ENCODE data around the gene LMO1. TPM values are rescaled to one million over a fixed set of nuclear protein-coding genes. Genes with fewer than 3 reads are reported as not detected.
A peak's percentile ranks its signal among the peaks of the same experiment; 100 is the strongest.

The LMO1 gene
- total and polyA plus RNA-seq, 4 donors = not detected

GRCh38 chr11:8271106-8271886, 7.6 kb upstream of the LMO1 start:
- peak in 1 of 2 donors; percentile 1 for DNase-seq
- WGBS, 2 donors = 92 to 93% methylated on average over 5 of the region's 5 CpGs
- Histone ChIP-seq H3K36me3 (ENCODE audit: control insufficient read depth in 1 of 2, insufficient read depth in 2 of 2, low read length in 1 of 2) (no peaks in the 10 kb centered on the region), H3K4me3 (ENCODE audit: low read length in 2 of 2) (no peak overlapping the region), H3K4me1 (ENCODE audit: control insufficient read depth in 1 of 2, insufficient read depth in 2 of 2, low read length in 2 of 2) (no peaks in the 10 kb centered on the region), H3K27me3 (ENCODE audit: control insufficient read depth in 1 of 2, insufficient read depth in 2 of 2, low read length in 1 of 2) (no peaks in the 10 kb centered on the region), H3K9me3 (ENCODE audit: control insufficient read depth, low read length) (no peaks in the 10 kb centered on the region), H3K27ac (ENCODE audit: low read depth in 1 of 2, low read length in 2 of 2) (no peak overlapping the region)
- ATAC-seq (ENCODE audit: low FRiP score) = no peak
- intact Hi-C loops (cut with DNase I) = no loop called here

GRCh38 chr11:8269636-8270035, 6.0 kb upstream of the LMO1 start:
- intact Hi-C loops (cut with DNase I) = no loop called here
- no peaks in the 10 kb centered on the region for H3K9me3 ChIP-seq (ENCODE audit: control insufficient read depth, low read length)
- ATAC-seq (ENCODE audit: low FRiP score) = no peak
- no peak overlapping the region for H3K4me3 ChIP-seq (ENCODE audit: low read length in 2 of 2)
- no peak overlapping the region for H3K27ac ChIP-seq (ENCODE audit: low read depth in 1 of 2, low read length in 2 of 2)
- no peaks in the 10 kb centered on the region for H3K36me3 ChIP-seq (ENCODE audit: control insufficient read depth in 1 of 2, insufficient read depth in 2 of 2, low read length in 1 of 2)
- H3K4me1 ChIP-seq (ENCODE audit: control insufficient read depth in 1 of 2, insufficient read depth in 2 of 2, low read length in 2 of 2) = no peaks in the 10 kb centered on the region
- WGBS, 2 donors = 84 to 91% methylated on average over 5 of the region's 5 CpGs
- DNase-seq = no peak
- no peaks in the 10 kb centered on the region for H3K27me3 ChIP-seq (ENCODE audit: control insufficient read depth in 1 of 2, insufficient read depth in 2 of 2, low read length in 1 of 2)

- no peak overlapping the region for H3K27ac ChIP-seq (ENCODE audit: low read depth in 1 of 2, low read length in 2 of 2)
- no peaks in the 10 kb centered on the region for H3K36me3 ChIP-seq (ENCODE audit: control insufficient read depth in 1 of 2, insufficient read depth in 2 of 2, low read length in 1 of 2)
- WGBS, 2 donors = 8% methylated on average over 62 to 65 of the region's 65 CpGs
- intact Hi-C loops (cut with DNase I) = no loop called here
- no peaks in the 10 kb centered on the region for H3K4me1 ChIP-seq (ENCODE audit: control insufficient read depth in 1 of 2, insufficient read depth in 2 of 2, low read length in 2 of 2)
- H3K27me3 ChIP-seq (ENCODE audit: control insufficient read depth in 1 of 2, insufficient read depth in 2 of 2, low read length in 1 of 2) = no peaks in the 10 kb centered on the region
- no peaks in the 10 kb centered on the region for H3K9me3 ChIP-seq (ENCODE audit: control insufficient read depth, low read length)
- H3K4me3 ChIP-seq (ENCODE audit: low read length in 2 of 2) = peak overlapping the region; percentile 33 to 55
- no peak for DNase-seq
- ATAC-seq (ENCODE audit: low FRiP score) = no peak
Observed at GRCh38 chr11:8268530-8269400, 5.1 kb upstream of the LMO1 start.

GRCh38 chr11:8267831-8268529, 4.3 kb upstream of the LMO1 start:
- DNase-seq = peak in 1 of 2 donors; percentile 75
- WGBS, 2 donors = 1 to 3% methylated on average over 66 to 74 of the region's 74 CpGs
- ATAC-seq (ENCODE audit: low FRiP score) = no peak
- no peak overlapping the region for H3K27ac ChIP-seq (ENCODE audit: low read depth in 1 of 2, low read length in 2 of 2)
- no peaks in the 10 kb centered on the region for H3K36me3 ChIP-seq (ENCODE audit: control insufficient read depth in 1 of 2, insufficient read depth in 2 of 2, low read length in 1 of 2)
- H3K4me3 ChIP-seq (ENCODE audit: low read length in 2 of 2) = peak overlapping the region; percentile 33 to 55
- H3K27me3 ChIP-seq (ENCODE audit: control insufficient read depth in 1 of 2, insufficient read depth in 2 of 2, low read length in 1 of 2) = no peaks in the 10 kb centered on the region
- no peaks in the 10 kb centered on the region for H3K9me3 ChIP-seq (ENCODE audit: control insufficient read depth, low read length)
- H3K4me1 ChIP-seq (ENCODE audit: control insufficient read depth in 1 of 2, insufficient read depth in 2 of 2, low read length in 2 of 2) = no peaks in the 10 kb centered on the region
- intact Hi-C loops (cut with DNase I) = no loop called here

- WGBS, 2 donors = 93 to 94% methylated on average over 5 of the region's 5 CpGs
- Histone ChIP-seq H3K36me3 (ENCODE audit: control insufficient read depth in 1 of 2, insufficient read depth in 2 of 2, low read length in 1 of 2) (no peaks in the 10 kb centered on the region), H3K9me3 (ENCODE audit: control insufficient read depth, low read length) (no peaks in the 10 kb centered on the region), H3K4me3 (ENCODE audit: low read length in 2 of 2) (no peak overlapping the region), H3K27ac (ENCODE audit: low read depth in 1 of 2, low read length in 2 of 2) (no peak overlapping the region), H3K27me3 (ENCODE audit: control insufficient read depth in 1 of 2, insufficient read depth in 2 of 2, low read length in 1 of 2) (no peaks in the 10 kb centered on the region), H3K4me1 (ENCODE audit: control insufficient read depth in 1 of 2, insufficient read depth in 2 of 2, low read length in 2 of 2) (no peaks in the 10 kb centered on the region)
- ATAC-seq (ENCODE audit: low FRiP score) (no peak), DNase-seq (peak in 1 of 2 donors; percentile 25)
- intact Hi-C loops (cut with DNase I) = no loop called here
Observed at GRCh38 chr11:8267280-8267679, 3.6 kb upstream of the LMO1 start.

GRCh38 chr11:8266246-8267241, 2.9 kb upstream of the LMO1 start:
- Histone ChIP-seq H3K36me3 (ENCODE audit: control insufficient read depth in 1 of 2, insufficient read depth in 2 of 2, low read length in 1 of 2) (no peaks in the 10 kb centered on the region), H3K4me3 (ENCODE audit: low read length in 2 of 2) (no peak overlapping the region), H3K27ac (ENCODE audit: low read depth in 1 of 2, low read length in 2 of 2) (no peak overlapping the region), H3K27me3 (ENCODE audit: control insufficient read depth in 1 of 2, insufficient read depth in 2 of 2, low read length in 1 of 2) (no peaks in the 10 kb centered on the region), H3K9me3 (ENCODE audit: control insufficient read depth, low read length) (no peaks in the 10 kb centered on the region), H3K4me1 (ENCODE audit: control insufficient read depth in 1 of 2, insufficient read depth in 2 of 2, low read length in 2 of 2) (no peaks in the 10 kb centered on the region)
- ATAC-seq (ENCODE audit: low FRiP score) (no peak), DNase-seq (peak in 1 of 2 donors; percentile 45)
- intact Hi-C loops (cut with DNase I) = no loop called here
- 95 to 97% methylated on average over 11 of the region's 11 CpGs for WGBS, 2 donors

GRCh38 chr11:8265681-8266241, 2.1 kb upstream of the LMO1 start:
- H3K4me3 ChIP-seq (ENCODE audit: low read length in 2 of 2) = no peak overlapping the region
- no peak for ATAC-seq (ENCODE audit: low FRiP score)
- no peaks in the 10 kb centered on the region for H3K9me3 ChIP-seq (ENCODE audit: control insufficient read depth, low read length)
- no peaks in the 10 kb centered on the region for H3K4me1 ChIP-seq (ENCODE audit: control insufficient read depth in 1 of 2, insufficient read depth in 2 of 2, low read length in 2 of 2)
- H3K27ac ChIP-seq (ENCODE audit: low read depth in 1 of 2, low read length in 2 of 2) = no peak overlapping the region
- intact Hi-C loops (cut with DNase I) = no loop called here
- no peaks in the 10 kb centered on the region for H3K27me3 ChIP-seq (ENCODE audit: control insufficient read depth in 1 of 2, insufficient read depth in 2 of 2, low read length in 1 of 2)
- WGBS, 2 donors = 57 to 66% methylated on average over 6 of the region's 6 CpGs
- peak in 1 of 2 donors; percentile 58 for DNase-seq
- no peaks in the 10 kb centered on the region for H3K36me3 ChIP-seq (ENCODE audit: control insufficient read depth in 1 of 2, insufficient read depth in 2 of 2, low read length in 1 of 2)
